Measurements from ENCODE around the gene ZSWIM7. TPM values are rescaled to one million over a fixed set of nuclear protein-coding genes. Genes with fewer than 3 reads are reported as not detected.

The ZSWIM7 gene
- total RNA-seq: 10 to 100 TPM; 15.0 to 19.5 TPM

GRCh38 chr17:15999141-15999973, at the start of gene ZSWIM7, which contains the start of gene TTC19:
ZSWIM7 (minus strand) TSS chr17:15999704; CDS start chr17:15999594, 110 bp downstream.
TTC19 (plus strand) TSS chr17:15999824; CDS start chr17:15999849, 25 bp downstream.

GRCh38 chr17:15944759-15945526, 54.6 kb downstream of the ZSWIM7 start, which contains the start of gene ADORA2B:
ADORA2B (plus strand) TSS chr17:15945130; CDS start chr17:15945249, 119 bp downstream.

Other genes with a start within 250 kb of the ZSWIM7 start
- under 1 TPM; 0.77 to 0.98 TPM for gene ADORA2B, start 54.6 kb downstream of the ZSWIM7 start, total RNA-seq
- 10 to 100 TPM; 26.0 to 26.8 TPM for gene TTC19, start 120 bp upstream of the ZSWIM7 start, total RNA-seq
- 100 to 1,000 TPM; 124 to 130 TPM for gene NCOR1, start 215.8 kb upstream of the ZSWIM7 start, total RNA-seq
- 10 to 100 TPM; 33.0 to 35.3 TPM for gene PIGL, start 217.5 kb upstream of the ZSWIM7 start, total RNA-seq